GM19467 (cell line): Measurements from ENCODE around the gene PCGF3.
A peak's percentile ranks its signal among the peaks of the same experiment; 100 is the strongest.
"Not testable (repeated sequence)": the region's sequence is repeated elsewhere in the genome, so short reads cannot be mapped to it uniquely, and the experiment has no call there.

Experiments used
- ATAC-seq: cut with Tn5 transposase; IDR thresholded peaks from one replicate; pipeline ENCODE4 v1.9.1; 2021; ENCODE audit warnings: mild to moderate bottlenecking, moderate library complexity; ENCODE audit not compliant: unreplicated experiment

PCGF3 gene

GRCh38 chr4:667545-667925, 38.1 kb upstream of the PCGF3 start:
- no peak for ATAC-seq

- not testable (repeated sequence) for ATAC-seq
Observed at GRCh38 chr4:668219-668618, 37.4 kb upstream of the PCGF3 start.

- ATAC-seq: not testable (repeated sequence)
Observed at GRCh38 chr4:669806-670559, 35.6 kb upstream of the PCGF3 start.

- no peak for ATAC-seq
Observed at GRCh38 chr4:671769-672168, 33.9 kb upstream of the PCGF3 start.

- no peak for ATAC-seq
Observed at GRCh38 chr4:673349-674091, 32.1 kb upstream of the PCGF3 start.

GRCh38 chr4:674172-675035, 31.2 kb upstream of the PCGF3 start, which contains the start of the genes ATP5ME and MYL5:
TSS of gene ATP5ME (minus strand) at chr4:674276. CDS start at chr4:674247, 29 bp downstream.
TSS of gene MYL5 (plus strand) at chr4:674542. CDS start at chr4:678027, 3,485 bp downstream.
- ATAC-seq: peak; percentile 79

GRCh38 chr4:675036-675882, 30.4 kb upstream of the PCGF3 start:
- ATAC-seq: no peak

GRCh38 chr4:675980-676870, 29.4 kb upstream of the PCGF3 start:
- no peak for ATAC-seq

GRCh38 chr4:676871-677235, 28.8 kb upstream of the PCGF3 start:
- no peak for ATAC-seq

- no peak for ATAC-seq
Observed at GRCh38 chr4:677431-678293, 28.0 kb upstream of the PCGF3 start.

- ATAC-seq: no peak
Observed at GRCh38 chr4:678331-679103, 27.1 kb upstream of the PCGF3 start.

GRCh38 chr4:679104-679481, 26.5 kb upstream of the PCGF3 start:
- no peak for ATAC-seq

- ATAC-seq: no peak
Observed at GRCh38 chr4:679629-680028, 26.0 kb upstream of the PCGF3 start.

- ATAC-seq: no peak
Observed at GRCh38 chr4:680091-680490, 25.5 kb upstream of the PCGF3 start.

GRCh38 chr4:680551-680927, 25.1 kb upstream of the PCGF3 start:
- no peak for ATAC-seq

GRCh38 chr4:680928-681645, 24.5 kb upstream of the PCGF3 start:
- ATAC-seq: no peak
